Nephron progenitor cell (in vitro differentiated cells): ENCODE results near the gene POLE.

ENCODE experiments used
- DNase-seq: peaks from one replicate; pipeline ENCODE4 v3.0.0; 2021
- H3K27ac Mint-ChIP-seq: 2 replicates; pipeline ENCODE4 v1.8.0; 2021; ENCODE audit warnings: mild to moderate bottlenecking, moderate library complexity, mixed read lengths
- H3K27me3 Mint-ChIP-seq: 2 replicates; pipeline ENCODE4 v1.8.0; 2021; ENCODE audit warnings: mild to moderate bottlenecking, low read depth, mixed read lengths; ENCODE audit not compliant: poor library complexity
- H3K36me3 Mint-ChIP-seq: 2 replicates; pipeline ENCODE4 v1.8.0; 2021; ENCODE audit warnings: low read depth, mixed read lengths
- H3K4me1 Mint-ChIP-seq: 2 replicates; pipeline ENCODE4 v1.8.0; 2021; ENCODE audit warnings: mixed read lengths
- H3K4me3 Mint-ChIP-seq: 2 replicates; pipeline ENCODE4 v1.8.0; 2021; ENCODE audit warnings: mild to moderate bottlenecking, moderate library complexity, mixed read lengths
- H3K9me3 Mint-ChIP-seq: 2 replicates; pipeline ENCODE4 v1.8.0; 2021; ENCODE audit warnings: mild to moderate bottlenecking, moderate library complexity, mixed read lengths
- TF ChIP-seq, protein P1 (sequence below): fragments of 200-600 bp; sonication (generic); IDR thresholded peaks from 2 replicates; pipeline ENCODE4 v1.5.0; 2021; ENCODE audit warnings: antibody characterized with exemption

Gene POLE

DNA sequence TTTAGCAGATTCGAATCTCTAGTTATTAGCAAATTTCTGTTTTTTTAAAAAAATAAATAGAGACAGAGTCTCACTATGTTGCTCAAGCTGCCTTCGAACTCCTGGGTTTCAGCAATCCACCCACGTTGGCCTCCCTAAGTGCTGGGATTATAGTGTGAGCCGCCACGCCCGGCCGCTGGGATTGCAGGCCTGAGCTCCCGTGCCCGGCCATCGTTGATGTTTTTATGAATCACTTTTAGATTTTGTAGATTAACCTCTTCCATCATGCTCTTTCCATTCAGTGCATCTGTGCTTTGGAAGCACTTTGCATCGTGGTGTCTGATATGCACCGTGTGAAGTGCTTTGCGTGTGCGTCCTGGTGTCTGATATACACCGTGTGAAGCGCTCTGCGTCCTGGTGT, 44.4 kb upstream of the POLE start:
- TF ChIP-seq, protein P1, sequence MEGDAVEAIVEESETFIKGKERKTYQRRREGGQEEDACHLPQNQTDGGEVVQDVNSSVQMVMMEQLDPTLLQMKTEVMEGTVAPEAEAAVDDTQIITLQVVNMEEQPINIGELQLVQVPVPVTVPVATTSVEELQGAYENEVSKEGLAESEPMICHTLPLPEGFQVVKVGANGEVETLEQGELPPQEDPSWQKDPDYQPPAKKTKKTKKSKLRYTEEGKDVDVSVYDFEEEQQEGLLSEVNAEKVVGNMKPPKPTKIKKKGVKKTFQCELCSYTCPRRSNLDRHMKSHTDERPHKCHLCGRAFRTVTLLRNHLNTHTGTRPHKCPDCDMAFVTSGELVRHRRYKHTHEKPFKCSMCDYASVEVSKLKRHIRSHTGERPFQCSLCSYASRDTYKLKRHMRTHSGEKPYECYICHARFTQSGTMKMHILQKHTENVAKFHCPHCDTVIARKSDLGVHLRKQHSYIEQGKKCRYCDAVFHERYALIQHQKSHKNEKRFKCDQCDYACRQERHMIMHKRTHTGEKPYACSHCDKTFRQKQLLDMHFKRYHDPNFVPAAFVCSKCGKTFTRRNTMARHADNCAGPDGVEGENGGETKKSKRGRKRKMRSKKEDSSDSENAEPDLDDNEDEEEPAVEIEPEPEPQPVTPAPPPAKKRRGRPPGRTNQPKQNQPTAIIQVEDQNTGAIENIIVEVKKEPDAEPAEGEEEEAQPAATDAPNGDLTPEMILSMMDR, result no peak
- H3K9me3 Mint-ChIP-seq, result peaks cover 13% of the 10 kb centered on the region
- H3K4me3 Mint-ChIP-seq, result no peak overlapping the region
- peak overlapping the region; percentile 35 for H3K27ac Mint-ChIP-seq
- H3K36me3 Mint-ChIP-seq, result peaks cover 93% of the 10 kb centered on the region
- H3K27me3 Mint-ChIP-seq, result no peaks in the 10 kb centered on the region
- no peaks in the 10 kb centered on the region for H3K4me1 Mint-ChIP-seq
- DNase-seq, result no peak

DNA sequence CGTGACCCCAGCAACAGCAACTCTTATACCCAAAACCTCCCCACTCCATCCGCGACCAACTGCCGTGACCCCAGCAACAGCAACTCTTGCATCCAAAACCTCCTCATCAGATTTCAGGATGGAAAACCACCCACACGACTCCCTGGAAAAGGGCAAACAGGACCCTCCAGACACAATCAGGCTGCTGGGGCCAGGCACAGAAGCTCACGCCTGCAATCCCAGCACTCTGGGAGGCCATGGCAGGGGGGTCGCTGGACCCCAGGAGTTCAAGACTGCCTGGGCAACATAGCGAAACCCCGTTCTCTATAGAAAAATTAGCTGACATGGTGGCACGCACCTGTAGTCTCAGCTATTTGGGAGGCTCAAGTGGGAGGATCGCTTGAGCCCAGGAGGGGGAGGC, 43.2 kb upstream of the POLE start:
- H3K4me1 Mint-ChIP-seq, result no peaks in the 10 kb centered on the region
- TF ChIP-seq, protein P1, result no peak
- no peak for DNase-seq
- peak overlapping the region; percentile 96 for H3K27ac Mint-ChIP-seq
- H3K4me3 Mint-ChIP-seq, result no peak overlapping the region
- H3K9me3 Mint-ChIP-seq, result peaks cover 13% of the 10 kb centered on the region
- H3K36me3 Mint-ChIP-seq, result peaks cover 94% of the 10 kb centered on the region
- no peaks in the 10 kb centered on the region for H3K27me3 Mint-ChIP-seq

DNA sequence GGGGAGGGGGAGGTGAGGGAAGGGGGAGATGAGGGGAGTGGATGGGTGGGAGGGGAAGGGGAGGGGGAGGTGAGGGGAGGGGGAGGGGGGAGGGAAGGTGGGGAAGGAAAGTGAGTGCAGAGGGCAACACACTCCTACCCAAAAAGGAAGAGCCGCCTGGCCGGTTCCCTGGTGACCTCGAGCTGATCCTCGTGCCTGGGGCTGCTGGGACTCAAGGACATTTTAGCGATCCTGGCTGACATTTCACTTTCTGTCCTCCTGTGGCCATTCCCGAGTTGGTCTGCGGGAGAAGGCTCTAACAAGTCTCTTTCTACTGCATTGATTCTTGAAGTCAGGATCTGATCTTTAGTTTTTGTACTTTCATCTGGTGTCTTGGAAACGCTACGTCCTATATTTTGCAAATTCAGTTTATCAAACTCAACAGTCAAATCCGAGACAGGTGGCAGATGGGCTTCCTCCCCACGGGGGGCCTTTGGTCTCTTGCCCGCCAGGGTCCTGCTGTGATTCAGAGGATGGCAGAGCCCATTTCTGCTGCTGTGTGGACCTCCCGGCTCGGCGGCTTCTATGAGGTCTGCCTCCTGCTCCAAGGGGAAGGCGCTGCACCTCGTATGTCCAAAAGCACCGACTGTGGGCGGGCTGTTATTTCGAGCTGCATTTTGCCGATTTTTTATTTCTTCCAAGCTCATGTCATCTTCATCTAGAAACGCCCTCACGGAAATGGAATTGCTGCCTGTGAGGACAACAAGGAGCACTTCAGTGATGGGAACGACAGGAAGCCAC, 42.6 kb upstream of the POLE start:
- H3K36me3 Mint-ChIP-seq, result peaks cover 91% of the 10 kb centered on the region
- TF ChIP-seq, protein P1, result no peak
- no peaks in the 10 kb centered on the region for H3K27me3 Mint-ChIP-seq
- DNase-seq, result no peak
- peaks cover 13% of the 10 kb centered on the region for H3K9me3 Mint-ChIP-seq
- H3K4me3 Mint-ChIP-seq, result no peak overlapping the region
- H3K27ac Mint-ChIP-seq, result peak overlapping the region; percentile 96
- H3K4me1 Mint-ChIP-seq, result no peaks in the 10 kb centered on the region

DNA sequence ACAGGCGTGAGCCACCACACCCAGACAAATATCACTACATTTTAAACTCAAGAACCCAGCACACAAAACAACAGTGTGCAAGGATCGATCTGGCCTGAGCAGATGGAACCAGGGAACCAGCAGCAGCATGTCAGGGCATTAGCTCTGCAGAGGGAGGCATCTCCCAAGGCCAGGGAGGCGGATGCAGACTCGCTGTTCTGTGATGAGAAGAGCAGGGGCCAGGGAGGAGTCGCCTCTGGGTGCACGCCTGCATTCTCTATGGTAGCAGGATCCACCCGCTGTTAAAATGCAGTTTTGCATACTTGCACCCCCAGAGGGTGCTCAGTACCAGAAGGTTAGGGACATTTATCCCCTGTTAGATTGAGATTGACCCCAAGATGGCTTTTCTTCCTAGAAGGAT, 41.4 kb upstream of the POLE start:
- TF ChIP-seq, protein P1, result no peak
- H3K4me1 Mint-ChIP-seq, result no peaks in the 10 kb centered on the region
- H3K27me3 Mint-ChIP-seq, result no peaks in the 10 kb centered on the region
- H3K27ac Mint-ChIP-seq, result no peak overlapping the region
- H3K4me3 Mint-ChIP-seq, result no peak overlapping the region
- no peak for DNase-seq
- peaks cover 13% of the 10 kb centered on the region for H3K9me3 Mint-ChIP-seq
- peaks cover 87% of the 10 kb centered on the region for H3K36me3 Mint-ChIP-seq

DNA sequence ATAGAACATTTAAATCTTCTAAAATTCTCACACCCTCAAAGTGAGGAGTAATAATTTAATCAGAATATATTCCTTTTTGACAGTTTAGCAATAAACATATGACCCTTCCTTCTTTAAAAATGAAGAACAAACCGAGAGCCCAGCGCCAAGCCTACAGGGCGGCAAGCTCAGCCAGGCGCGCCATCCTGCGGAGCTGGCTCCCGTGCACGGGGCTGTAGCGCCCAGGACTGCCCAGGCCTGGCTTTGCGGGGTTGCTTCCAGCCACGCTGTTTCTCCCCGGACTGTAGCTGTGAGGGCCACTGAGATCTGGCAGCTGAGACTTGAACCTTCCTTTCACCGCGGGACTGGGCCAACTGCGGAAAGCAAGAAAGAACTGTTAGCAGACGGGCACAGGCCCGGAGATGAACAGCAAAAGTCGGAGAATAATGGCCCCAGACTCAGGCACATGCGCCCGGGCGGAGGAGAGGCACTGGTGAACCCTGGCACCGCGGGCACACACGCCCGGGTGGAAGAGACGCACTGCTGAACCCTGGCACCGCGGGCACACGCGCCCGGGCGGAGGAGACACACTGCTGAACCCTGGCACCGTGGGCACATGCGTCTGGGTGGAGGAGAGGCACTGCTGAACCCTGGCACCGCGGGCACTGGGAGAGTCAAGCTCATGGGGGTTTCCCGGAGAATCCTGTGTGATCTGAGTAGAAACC, 40.1 kb upstream of the POLE start:
- TF ChIP-seq, protein P1, result no peak
- no peak overlapping the region for H3K4me3 Mint-ChIP-seq
- peaks cover 13% of the 10 kb centered on the region for H3K9me3 Mint-ChIP-seq
- H3K36me3 Mint-ChIP-seq, result peaks cover 80% of the 10 kb centered on the region
- no peaks in the 10 kb centered on the region for H3K27me3 Mint-ChIP-seq
- no peak for DNase-seq
- H3K27ac Mint-ChIP-seq, result no peak overlapping the region
- H3K4me1 Mint-ChIP-seq, result no peaks in the 10 kb centered on the region
